ENCODE data around the gene AKT1S1.

Gene AKT1S1

GRCh38 chr19:49852631-49853126 lies 24.5 kb downstream of the AKT1S1 start:
- DNase-seq (ENCODE audit: low read depth in 2 of 2), result no peak
- no peak for TF ChIP-seq CTCF (IDR thresholded peaks at IDR 0.05; ENCODE audit: low read depth, low read length)
- H3K4me3 ChIP-seq (replicated peaks in 1 of 2; ENCODE audit: low read depth in 2 of 2, low read length in 2 of 2), result peak overlapping the region; percentile 85 to 88

GRCh38 chr19:49851456-49852259 lies 25.5 kb downstream of the AKT1S1 start:
- DNase-seq (ENCODE audit: low read depth in 2 of 2), result no peak
- TF ChIP-seq CTCF (IDR thresholded peaks at IDR 0.05; ENCODE audit: low read depth, low read length), result no peak
- peak overlapping the region; percentile 85 to 88 for H3K4me3 ChIP-seq (replicated peaks in 1 of 2; ENCODE audit: low read depth in 2 of 2, low read length in 2 of 2)

- H3K4me3 ChIP-seq (replicated peaks in 1 of 2; ENCODE audit: low read depth in 2 of 2, low read length in 2 of 2), result peak within 1 kb of the TSS; percentile 85 to 88
- peak; percentile 93 to 95 for DNase-seq (ENCODE audit: low read depth in 2 of 2)
- no peak for TF ChIP-seq CTCF (IDR thresholded peaks at IDR 0.05; ENCODE audit: low read depth, low read length)
Measured at GRCh38 chr19:49850487-49851342, 26.4 kb downstream of the AKT1S1 start, which contains the start of gene PTOV1. PTOV1 (plus strand) TSS chr19:49851159.

- no peak for TF ChIP-seq CTCF (IDR thresholded peaks at IDR 0.05; ENCODE audit: low read depth, low read length)
- peak overlapping the region; percentile 25 to 85 for H3K4me3 ChIP-seq (replicated peaks in 1 of 2; ENCODE audit: low read depth in 2 of 2, low read length in 2 of 2)
- no peak for DNase-seq (ENCODE audit: low read depth in 2 of 2)
Measured at GRCh38 chr19:49850221-49850486, 27.0 kb downstream of the AKT1S1 start.

GRCh38 chr19:49849433-49850220 lies 27.5 kb downstream of the AKT1S1 start:
- DNase-seq (ENCODE audit: low read depth in 2 of 2), result no peak
- TF ChIP-seq CTCF (IDR thresholded peaks at IDR 0.05; ENCODE audit: low read depth, low read length), result no peak
- H3K4me3 ChIP-seq (replicated peaks in 1 of 2; ENCODE audit: low read depth in 2 of 2, low read length in 2 of 2), result peak overlapping the region in 1 of 2 donors; percentile 85

GRCh38 chr19:49848938-49849337 lies 28.2 kb downstream of the AKT1S1 start:
- no peak for DNase-seq (ENCODE audit: low read depth in 2 of 2)
- no peak overlapping the region for H3K4me3 ChIP-seq (replicated peaks in 1 of 2; ENCODE audit: low read depth in 2 of 2, low read length in 2 of 2)

More at GRCh38 chr19:49848938-49849337, 28.2 kb downstream of the AKT1S1 start:
- no peak for TF ChIP-seq CTCF (IDR thresholded peaks at IDR 0.05; ENCODE audit: low read depth, low read length)
